Stimulated activated CD4-positive, alpha-beta T cell treated with anti-CD3 and anti-CD28 coated beads, Interleukin-4, amount 100 ng/mL, for 4 hours (primary cell): Measurements from ENCODE around the gene BCL2.
"Not testable (repeated sequence)": the region's sequence is repeated elsewhere in the genome, so short reads cannot be mapped to it uniquely, and the experiment has no call there.

Experiments used
- DNase-seq, 2 experiments: peaks; one replicate each; pipeline ENCODE4 v3.0.0-alpha.2; 2020

BCL2 gene

DNA sequence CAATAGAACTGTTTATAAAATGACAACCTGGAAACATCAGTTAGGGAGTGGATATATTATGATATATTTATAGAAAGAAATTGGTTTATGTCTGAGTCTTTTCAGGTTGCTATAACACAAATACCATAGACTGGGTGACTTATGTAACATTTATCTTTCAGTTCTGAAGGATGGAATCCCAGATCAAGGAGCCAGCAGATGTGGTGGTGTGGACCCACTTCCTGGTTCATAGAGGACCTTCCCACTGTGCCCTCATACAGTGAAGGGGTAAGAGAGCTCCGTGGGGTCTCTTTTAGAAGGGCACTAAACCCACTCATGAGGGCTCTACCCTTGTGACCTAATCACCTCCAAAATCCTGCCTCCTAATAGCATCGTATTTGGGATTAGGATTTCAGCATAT lies 86.7 kb downstream of the BCL2 start:
- DNase-seq: no peak

GRCh38 chr18:63229971-63230370 lies 89.6 kb downstream of the BCL2 start:
- no peak for DNase-seq

DNA sequence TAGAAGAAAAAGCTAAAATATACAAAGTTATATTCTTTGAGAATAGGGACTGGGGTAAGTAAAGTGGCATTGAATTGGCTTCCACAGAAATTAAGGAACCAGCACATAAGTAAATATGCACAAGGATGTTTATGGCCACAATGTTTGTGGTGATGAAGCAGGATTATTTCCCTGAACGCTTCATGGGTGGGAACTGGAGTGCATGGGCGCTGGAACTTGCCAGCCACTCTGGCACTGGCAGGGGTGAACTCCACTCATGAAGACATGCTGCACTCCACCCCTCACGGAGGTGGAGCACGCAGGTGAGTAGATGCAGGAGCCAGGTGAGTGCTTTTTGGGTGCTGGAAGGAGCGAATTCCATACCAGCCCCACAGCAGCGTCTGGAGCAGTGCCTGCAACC lies 94.1 kb downstream of the BCL2 start:
- DNase-seq: no peak

DNA sequence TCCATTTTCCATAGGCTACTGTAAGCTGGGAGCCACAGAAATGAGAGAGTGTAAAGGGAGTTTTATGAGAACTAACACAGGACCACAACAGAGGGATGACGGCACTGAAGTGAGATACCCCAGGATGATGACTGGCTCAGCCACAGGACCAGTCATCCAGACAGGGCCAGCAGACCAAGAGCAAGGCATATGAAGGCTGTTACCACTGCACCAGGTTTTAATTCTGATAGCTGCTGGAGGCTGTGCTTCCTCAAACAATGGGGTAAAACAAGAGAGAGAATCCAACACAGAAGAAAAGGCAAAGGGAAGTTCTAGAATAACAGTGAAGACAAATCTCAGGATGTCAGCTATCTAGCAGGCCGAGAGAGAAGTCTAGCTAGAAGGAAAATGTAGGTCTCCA lies 94.9 kb downstream of the BCL2 start:
- peak in 1 of 2 experiments; percentile 48 for DNase-seq

DNA sequence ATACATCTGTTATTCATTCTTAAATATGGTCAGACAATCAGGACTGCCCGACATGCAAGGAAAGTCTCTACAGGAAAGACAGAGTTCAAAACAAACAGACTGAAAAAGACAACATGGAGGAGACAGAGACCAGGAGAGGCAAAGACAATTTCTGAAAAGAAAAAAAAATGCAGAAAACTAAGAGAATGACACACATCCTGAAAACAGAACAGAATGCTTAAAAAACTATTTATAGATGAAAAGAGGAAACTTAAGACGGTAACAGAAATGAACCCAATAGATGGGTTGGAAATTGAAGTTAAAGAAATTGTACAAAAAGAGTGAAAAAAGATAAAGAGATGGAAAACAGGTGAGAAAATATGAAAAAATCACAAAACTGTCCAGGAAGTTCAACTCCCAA lies 95.7 kb downstream of the BCL2 start:
- no peak for DNase-seq

GRCh38 chr18:63220903-63221302 lies 98.7 kb downstream of the BCL2 start:
- DNase-seq: no peak

DNA sequence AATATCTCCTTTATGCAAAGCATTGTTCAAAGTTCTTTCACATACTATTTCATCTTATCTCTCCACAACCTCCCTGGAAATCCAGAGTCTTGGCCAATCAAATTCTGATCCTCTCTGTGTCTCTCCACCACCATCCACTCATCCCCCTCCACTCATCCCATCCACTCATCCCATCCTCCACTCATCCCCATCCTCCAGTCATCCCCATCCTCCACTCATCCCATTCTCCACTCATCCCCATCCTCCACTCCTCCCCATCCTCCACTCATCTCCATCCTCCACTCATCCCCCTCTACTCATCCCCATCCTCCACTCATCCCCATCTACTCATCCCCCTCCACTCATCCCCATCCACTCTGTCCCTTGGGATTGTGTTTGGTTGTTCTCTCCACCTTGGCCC lies 101.1 kb downstream of the BCL2 start:
- DNase-seq: no peak

GRCh38 chr18:63216516-63217311 lies 102.9 kb downstream of the BCL2 start:
- peak in 1 of 2 experiments; percentile 26 for DNase-seq

DNA sequence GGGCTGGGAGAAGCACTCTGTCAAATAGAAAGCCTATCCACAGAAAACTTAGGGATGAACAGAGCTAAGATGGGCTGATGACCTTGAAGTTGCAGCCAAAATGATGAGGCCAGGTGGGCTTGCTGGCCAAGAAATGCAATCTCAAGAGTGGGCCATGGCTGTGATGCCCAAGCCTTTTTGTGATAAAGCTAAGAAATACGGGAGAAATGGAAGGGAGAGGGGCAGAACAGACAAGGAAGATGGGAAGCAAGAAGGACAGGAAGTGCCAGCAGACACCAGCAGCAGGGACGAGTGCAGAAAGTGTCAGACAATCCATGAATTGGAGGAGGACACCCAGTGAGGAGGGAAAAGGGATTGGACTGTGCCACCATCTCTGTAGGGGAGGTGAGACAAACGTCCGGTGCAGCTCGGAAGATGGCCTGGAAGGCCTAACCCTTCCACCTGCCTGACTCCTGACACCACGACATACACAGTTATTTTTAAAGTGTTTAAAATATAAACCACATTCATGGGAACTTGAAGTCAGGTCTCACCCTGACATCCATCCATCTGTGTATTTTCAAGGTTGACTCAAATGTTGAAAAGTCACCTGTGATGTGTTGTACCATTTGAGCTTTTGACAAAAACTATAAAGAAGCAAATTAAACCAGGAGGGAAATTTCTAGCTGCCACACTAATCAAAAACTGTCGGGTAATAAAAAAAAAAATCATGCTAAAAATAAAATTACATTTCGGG lies 105.5 kb downstream of the BCL2 start:
- DNase-seq: no peak

DNA sequence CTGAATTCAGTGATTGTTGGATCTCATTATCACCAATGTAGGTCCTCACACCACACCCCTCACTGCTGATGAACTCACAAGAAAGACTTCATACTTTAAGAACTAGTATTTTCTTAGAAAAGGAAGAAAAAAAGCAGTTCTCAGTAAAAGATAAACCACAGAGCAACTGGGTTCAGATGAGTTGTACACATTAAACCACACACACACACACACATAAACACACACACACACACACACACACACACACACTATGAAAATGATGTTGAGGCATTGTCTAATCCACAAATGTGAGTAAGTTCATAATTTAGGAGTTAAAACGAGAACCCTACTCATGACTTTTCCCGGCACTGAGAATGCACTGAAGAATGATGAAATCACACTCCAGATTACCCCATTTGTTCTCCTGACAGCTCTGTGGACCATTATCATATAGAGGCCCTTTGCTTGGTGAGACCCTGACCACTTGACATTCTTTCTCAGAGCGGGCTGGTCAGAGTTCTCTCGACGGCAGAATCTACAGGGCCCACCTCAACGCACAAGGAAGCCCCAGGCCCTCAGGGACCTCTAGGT lies 106.2 kb downstream of the BCL2 start:
- DNase-seq: peak in 1 of 2 experiments; percentile 25

GRCh38 chr18:63210521-63210920 lies 109.0 kb downstream of the BCL2 start:
- DNase-seq: no peak

DNA sequence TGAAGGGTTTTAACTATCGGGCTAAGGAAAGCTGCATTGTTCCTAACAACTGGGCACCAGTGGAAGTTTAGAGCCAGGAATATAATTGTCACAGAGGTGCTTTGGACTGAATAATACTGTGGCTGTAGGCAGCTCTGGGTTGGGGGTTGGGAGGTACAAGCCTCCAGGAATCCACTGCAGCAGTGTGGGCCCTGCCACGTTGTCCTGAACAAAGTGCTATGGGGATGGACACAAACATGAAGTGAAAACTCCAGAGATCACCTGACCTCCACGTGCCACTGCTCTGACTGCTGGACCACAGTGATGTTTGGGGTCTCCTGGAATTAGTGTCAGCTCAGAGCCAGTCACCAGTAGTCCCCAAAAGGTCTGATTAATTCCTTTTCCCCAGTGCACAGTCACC lies 110.9 kb downstream of the BCL2 start:
- DNase-seq: no peak

GRCh38 chr18:63207835-63208234 lies 111.7 kb downstream of the BCL2 start:
- no peak for DNase-seq

- DNase-seq: no peak
Observed at GRCh38 chr18:63207143-63207790, 112.3 kb downstream of the BCL2 start.

- no peak for DNase-seq
Observed at GRCh38 chr18:63206433-63207142, 113.0 kb downstream of the BCL2 start.

DNA sequence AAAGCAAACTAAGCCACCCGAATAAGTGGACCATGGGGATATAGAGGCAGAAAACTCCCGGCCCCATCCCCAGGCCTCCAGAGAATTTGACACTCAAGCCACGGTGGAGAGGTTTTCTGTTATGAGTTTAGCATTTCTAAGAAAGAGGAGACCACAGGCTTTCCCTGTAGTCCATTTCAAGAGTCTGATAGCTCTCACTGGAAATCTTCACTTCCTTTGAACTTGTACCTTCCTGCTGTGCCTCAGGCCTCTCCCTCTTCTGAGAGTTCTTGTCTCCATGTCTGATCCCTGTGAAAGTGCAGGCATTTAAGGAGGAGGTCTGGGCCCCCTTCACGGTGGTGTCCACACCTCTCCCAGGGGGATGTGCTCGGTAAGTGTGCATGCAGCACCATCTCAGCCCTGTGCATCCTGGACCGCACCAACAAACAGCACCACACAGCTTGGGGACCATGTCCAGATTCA lies 113.7 kb downstream of the BCL2 start:
- DNase-seq: no peak

GRCh38 chr18:63203497-63203896 lies 116.1 kb downstream of the BCL2 start:
- DNase-seq: no peak

DNA sequence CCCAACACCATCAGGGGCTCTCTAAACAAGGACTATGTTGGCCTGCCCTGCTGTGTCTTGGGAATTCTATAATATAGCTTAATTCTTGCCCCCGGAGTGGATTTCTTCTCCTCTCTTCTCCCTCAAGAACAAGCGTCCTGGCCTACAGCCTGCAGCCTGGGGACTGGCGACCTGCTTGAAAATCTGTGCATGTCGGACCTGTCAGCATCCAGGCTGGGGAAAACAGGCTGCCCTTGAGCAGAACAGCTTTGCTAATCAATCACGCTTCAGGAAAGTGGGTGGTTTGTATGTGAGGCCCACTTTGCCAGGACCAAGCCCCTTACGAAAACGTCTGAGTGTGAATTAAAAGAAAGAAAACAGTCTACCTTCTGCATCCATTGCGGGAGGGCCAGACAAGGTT lies 116.7 kb downstream of the BCL2 start:
- DNase-seq: no peak

GRCh38 chr18:63201456-63201855 lies 118.1 kb downstream of the BCL2 start:
- DNase-seq: not testable (repeated sequence)

DNA sequence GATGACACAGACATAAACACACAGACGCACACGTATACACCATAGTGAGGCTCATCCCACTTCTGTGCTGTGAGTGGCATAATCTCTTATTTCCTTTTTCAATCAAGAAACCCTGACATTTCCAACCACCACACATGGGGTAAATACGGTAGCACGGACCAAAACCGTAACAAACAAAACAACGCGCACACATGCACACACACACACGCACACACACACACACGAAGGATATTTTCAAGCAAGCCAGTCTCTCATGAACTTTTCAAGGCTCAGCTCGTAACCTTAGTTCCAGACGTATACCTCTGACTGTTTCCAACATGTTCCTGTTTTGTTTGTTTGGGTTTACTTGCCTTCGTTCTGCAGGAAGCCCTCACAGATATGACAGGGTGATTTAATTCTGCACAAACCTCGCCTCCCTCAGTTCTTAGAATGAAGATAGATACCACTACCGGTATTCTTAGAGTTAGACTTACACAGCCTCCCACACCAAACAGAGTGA lies 119.8 kb downstream of the BCL2 start:
- DNase-seq: peak in 1 of 2 experiments; percentile 46

GRCh38 chr18:63198868-63199742 lies 120.5 kb downstream of the BCL2 start:
- DNase-seq: no peak
